HTERT RPE-1 (cell line): Measurements from ENCODE around the gene TALDO1.

ENCODE experiments used
- in situ Hi-C: fragments of 300-500 bp; cut with MboI; formaldehyde crosslinking; loops from 4 replicates; pipeline ENCODE4 v1.14.3; 2020; ENCODE audit warnings: low sequenced_read_pairs

The TALDO1 gene

DNA sequence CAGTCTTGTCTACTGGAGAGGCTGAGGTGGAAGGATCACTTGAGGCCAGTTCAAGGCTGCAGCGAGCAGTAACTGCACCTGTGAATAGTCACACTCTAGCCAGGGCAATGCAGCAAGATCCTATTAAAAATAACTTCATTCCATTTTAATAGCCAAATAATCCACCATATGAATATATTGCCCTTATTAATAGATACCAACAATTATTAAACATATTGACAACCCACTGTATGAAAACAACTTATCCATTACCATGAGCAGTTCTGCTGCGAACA lies 19.6 kb downstream of the TALDO1 start:
- in situ Hi-C loops = no loop called here

DNA sequence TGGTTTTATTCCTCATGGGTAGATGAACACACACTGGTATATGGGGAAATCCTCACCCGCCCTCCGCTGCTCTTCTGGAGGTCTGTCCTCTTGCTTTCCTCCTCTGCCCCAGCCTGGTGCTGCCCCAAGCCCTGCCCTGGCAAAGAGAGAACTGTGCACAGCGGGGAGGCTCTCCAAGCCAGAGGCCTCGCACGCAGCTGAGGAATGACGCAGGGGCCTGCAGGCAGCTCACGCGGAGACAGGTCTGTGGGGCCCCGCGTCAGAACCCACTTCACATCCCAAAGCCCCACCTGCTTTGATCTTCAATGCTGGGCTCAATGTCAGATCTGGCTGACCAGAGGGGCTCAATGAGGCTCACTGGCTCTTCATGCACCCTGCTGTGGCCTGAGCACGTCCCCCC lies 20.0 kb downstream of the TALDO1 start:
- in situ Hi-C loops = no loop called here

DNA sequence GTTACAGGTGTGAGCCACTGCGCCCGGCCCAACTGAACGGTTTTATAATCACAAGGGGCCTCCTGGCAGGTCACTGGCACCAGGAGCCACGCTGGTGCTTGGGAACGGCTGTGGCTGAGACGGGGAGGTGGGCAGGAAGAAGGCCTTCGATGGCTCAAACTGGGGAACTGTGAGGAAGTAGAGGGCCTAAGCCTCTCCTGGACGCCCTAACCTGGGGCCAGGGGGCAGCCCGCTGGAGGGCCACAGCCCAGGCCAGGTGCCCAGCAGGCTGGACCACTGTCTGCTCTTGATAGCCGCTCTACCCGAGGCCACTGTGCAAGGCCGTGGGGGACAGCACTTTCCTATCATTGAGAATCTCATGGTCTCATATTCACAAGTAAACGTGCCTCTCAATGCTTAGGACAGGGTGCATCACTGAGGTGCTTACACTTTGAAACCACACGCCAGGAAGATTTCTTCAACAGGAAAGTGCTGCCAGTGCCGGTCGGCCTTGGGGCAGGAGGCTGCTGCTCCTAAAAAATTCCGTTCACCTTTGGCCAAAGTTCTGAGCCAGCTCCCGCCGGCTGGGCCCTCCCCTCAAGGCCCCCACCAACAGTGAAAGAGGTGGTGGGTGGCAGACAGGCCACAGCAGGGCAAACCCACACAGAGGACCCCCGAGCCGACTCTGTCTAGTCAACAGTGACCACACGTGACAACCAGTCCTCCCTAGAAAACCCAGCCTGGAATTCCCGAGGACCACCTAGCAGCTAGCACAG lies 22.8 kb downstream of the TALDO1 start:
- in situ Hi-C loops = no loop called here

DNA sequence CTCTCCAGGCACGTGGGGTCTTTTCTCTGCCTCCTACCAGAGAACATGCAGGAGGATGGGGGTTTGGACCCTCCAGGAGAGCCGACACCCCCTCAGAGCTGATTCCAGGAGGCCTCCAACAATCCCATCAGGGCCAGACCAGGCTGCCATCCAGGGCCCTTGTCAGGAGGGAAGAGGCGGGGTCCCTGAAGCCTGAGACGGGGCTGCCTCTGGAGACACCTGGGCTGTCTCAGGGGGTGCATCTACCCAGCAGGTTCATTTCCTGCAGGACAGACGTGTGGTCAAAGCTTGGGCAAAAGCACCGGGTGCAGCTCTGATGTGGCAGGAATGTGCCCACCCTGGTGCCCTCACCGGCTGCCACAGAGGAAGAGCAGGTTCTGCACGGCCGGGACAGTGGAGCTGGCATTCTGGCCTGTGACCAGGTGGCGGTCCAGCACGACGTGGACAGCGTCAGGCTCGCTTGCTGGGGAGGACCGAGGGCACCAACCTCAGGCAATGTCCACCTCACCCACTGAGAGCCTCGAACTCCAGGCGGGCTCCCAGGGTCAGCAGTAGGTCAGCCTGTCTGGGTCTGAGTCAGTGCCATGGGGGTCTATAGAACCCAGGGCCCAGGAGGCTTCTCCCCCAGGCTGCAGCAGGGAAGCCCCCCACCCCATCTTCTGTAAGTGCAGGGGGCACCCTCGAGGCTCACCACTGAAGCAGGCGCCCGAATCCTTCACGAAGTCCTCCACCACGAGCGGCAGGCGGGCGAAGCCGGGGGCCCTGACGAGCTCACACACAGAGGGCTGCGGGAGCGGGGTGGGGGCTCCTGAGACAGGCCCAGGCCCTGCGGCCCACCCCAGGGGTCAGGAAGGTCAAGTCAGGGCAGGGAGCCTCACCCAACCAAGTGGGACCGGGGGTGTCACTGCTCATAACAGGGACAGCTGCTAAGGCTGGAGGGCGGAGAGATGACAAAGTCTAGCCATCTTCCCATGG lies 23.7 kb downstream of the TALDO1 start:
- in situ Hi-C loops = no loop called here

DNA sequence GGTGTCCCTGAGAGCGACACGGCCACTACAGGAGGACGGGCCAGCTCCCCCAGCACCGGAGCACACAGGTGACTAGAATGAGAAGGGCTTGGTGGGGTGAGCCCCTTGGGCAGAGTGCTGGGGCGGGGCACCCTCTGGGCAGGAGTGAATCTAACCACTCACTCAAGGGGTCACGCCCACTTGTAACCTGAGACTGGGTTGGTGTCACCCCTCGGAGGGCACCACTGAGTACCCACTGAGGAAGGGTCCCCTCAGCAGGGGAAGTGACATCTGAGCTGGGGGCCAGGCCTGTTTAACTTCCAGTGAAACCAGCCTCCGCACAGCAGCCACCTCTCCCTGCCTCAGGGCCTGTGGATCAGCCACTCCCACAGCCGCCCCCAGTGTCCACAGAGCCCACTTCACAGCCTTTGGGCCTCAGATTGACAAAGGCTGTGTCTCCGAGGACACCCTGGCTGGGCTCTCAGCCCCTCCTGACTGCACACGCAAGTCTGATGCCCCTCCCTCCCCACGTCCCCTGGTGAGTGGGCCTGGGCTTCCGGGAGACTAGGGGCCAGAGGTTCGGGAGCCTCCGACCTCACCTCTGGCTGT lies 24.4 kb downstream of the TALDO1 start:
- in situ Hi-C loops = no loop called here

DNA sequence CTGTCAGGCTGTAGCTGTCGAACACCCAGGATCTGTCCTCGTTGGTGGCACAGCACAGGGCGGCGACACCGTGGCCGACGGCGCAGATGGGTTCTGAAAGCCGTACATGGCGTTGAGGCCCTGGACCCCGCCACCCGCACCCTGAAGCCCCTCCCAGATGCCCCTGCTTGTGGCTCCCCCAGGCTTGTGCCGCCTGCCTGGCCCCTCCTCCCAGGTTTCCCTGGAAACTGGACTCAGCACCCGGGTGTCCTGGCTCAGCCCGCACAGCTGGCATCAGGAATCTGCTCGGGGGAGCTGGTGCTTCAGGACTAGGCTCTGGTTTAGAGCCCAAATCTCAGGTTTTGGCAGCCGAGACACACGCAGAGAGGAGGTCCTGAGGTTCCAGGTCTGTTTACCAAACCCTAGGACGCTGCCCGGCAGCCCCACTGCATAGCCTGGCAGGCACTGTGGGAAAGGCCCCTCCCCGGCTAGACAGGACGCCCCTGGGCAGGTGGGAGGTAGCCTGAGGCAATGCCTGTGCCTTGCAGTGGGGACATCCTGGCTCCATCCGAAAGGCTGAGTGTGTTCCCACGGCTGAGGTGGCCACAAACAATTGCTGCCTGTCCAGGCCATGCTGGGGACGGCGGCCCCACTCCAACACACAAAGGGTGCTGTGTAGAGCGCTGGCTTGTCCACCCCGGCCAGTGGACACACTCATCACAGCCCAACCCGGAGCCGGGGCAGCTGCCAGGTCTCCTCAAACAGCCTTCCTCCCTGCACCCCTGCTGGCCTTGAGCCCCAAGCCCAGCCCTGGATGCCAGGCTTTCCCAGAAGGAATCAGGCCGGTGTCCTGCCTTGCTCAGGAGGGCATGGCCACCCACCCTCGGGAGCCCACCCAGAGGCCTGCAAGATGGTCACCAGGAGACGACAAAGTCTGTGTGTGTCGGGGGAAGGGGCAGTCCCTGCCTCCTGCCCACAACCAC lies 25.4 kb downstream of the TALDO1 start:
- in situ Hi-C loops = no loop called here

DNA sequence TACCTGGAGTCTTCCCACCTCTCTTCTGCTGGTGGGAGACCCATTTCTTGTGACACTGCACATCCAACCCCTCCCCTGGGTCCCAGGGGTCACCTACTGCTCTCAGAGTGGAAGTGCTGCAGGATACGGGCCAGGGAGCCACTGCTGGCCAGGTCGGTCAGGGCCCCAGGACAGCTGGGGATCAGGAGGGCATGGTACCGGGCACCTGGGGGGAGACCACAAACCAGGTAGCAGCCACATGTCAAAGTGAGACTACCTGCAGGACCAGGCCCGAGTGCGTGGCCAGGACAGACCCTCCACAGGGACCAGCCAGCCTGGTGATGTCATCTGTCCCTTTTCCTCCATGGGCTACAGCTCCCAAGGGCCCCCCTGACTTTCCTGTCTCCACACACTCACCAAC lies 26.2 kb downstream of the TALDO1 start:
- in situ Hi-C loops = no loop called here

DNA sequence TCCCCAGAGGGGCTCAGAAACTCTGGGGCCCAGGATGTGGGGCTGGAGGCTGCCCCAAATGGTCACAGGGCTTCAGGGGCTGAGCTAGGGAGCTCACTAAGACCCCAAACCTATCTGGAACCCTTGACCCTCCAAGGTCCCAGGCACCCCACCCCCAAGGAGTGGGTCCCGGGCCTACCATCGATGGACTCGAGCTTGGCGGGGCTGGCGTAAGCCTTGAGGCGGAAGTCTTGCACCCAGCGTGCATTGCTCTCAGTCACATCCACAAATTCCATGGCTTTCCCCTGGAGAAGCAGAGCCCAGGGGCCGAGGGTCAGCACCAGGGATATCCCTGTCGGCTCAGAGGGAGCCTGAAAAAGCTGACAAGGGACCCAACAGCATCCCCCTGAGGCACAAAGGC lies 26.6 kb downstream of the TALDO1 start:
- in situ Hi-C loops = no loop called here

DNA sequence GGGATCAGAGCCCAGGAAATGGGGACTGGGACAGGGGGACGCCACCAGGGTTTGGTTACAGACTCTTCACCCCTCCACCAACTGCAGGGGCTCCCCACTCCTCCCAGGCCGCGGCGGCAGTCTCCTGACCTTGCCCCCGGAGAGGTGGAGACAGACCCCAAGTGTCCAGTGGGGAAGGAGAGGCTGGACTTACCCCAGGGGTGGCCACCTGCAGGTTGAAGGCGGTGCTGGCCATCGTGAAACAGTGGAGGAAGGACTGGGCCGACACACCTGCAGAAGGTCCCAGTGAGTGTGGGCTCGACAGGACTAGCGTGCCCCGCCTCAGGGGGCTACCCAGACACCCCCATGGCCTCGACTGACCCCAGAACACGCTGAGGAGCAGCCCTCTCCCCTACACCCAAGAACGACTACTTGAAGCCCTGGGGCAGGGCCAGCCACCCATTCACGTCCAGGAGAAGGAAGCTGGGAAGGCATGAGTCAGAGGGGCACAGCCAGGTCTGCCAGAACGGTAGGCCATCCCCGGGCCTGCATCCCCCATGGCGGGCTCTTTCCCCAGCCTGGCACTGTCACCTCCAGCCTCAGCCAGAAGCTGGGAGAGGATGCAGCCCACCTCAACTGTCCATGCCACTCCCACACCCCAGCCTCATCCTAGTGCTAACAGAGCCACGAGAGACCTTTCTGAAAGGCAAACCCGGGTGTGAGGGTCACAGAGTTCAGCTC lies 27.8 kb downstream of the TALDO1 start:
- in situ Hi-C loops = no loop called here

DNA sequence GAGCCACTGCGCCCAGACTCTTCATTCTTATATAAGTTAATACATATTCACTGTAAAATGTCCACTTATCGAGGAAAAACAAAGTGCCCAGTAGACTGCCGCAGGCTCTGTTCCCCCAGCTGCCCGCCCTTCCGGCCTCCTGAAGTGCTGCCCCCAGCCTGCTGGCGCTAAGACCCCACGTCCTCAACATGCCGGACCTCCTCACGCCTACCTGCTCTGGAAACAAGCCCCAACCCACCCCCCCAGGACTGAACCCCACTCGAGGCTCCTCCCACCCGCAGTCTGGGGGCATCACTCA lies 28.9 kb downstream of the TALDO1 start:
- in situ Hi-C loops = no loop called here

DNA sequence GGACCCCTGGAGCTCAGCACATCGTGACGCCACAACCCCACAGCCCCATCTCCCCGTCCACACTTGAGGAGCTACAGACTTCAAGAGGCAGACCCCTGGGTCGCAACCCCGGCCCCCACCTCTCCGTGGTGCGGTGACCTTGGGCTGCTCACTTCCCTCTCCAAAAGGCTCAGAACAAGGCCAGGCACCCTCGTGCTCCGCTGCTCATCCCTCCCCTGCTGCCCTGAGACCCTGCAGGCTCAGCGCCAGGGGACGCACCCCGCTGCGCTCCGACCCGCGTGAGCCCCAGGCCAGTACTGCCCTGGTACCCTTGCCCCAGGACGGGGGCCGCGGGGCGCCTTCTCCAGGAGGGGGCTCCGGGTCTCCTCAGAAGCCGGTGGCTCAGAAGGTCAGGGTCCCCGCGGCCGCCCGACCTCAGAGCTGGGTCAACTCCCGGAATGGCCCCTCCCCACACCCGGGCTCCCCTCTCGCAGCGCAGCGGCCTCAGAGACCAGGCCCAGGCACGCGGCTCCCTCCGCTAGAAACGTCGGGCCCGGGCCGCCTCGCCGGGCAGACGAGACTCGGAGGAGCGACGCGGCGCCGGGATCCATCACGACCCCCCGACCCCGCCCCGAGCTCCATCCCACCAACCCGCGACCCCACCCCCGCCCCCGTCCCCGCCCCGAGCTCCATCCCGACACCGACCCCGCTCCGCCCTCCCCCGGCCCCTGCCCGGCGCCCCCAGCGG lies 29.5 kb downstream of the TALDO1 start:
- in situ Hi-C loops = no loop called here

DNA sequence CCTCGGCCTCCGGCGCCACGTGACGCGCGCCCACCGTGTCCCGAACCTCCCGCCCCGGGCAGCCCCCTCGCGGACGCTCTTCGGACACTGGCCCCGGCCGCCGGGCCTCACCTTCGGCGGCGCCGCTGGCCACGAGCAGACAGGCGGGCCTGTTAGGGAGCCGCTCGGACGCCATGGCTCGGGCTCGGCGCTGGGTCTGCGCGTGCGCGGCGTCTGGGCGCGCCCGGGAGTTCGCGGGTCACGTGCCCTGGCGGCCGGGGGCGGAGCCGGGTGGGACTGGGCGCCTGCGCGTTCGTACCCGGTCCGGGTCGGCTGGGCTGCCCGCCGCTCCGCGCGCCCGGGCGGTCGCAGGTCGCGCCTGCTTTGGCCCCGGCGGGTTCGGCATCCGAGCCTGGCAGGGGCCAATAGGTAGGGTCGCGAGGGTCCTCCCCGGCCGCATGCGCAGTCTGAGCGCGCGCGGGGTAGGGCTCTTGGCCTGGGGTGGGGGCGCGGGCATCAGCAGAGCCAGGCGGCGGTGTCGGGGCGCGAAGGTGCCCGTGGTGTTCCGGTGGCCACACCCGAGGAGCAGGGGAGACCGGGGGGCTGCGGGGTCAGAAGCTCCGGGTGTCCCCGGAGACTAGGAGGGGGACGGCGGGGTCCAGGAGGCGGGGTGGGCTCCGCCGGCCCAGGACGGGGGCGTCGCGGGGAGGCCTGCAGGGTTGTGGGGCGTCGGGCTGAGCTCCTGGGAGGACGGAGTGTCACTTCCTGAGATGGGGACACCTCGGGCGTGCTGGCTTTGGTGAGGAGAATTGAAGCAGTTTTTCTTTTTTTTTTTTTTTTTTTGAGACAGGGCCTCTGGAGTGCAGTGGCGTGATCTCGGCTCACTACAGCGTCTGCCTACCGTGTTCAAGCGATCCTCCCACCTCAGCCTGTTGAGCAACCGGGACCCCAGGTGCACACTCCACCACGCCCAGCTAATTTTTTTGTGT lies 30.3 kb downstream of the TALDO1 start, which contains the start of gene GATD1:
GATD1 (minus strand) TSS at position 200 of the 968 bp plus-strand sequence; CDS start at position 175, 25 bp downstream.
- in situ Hi-C loops = no loop called here

DNA sequence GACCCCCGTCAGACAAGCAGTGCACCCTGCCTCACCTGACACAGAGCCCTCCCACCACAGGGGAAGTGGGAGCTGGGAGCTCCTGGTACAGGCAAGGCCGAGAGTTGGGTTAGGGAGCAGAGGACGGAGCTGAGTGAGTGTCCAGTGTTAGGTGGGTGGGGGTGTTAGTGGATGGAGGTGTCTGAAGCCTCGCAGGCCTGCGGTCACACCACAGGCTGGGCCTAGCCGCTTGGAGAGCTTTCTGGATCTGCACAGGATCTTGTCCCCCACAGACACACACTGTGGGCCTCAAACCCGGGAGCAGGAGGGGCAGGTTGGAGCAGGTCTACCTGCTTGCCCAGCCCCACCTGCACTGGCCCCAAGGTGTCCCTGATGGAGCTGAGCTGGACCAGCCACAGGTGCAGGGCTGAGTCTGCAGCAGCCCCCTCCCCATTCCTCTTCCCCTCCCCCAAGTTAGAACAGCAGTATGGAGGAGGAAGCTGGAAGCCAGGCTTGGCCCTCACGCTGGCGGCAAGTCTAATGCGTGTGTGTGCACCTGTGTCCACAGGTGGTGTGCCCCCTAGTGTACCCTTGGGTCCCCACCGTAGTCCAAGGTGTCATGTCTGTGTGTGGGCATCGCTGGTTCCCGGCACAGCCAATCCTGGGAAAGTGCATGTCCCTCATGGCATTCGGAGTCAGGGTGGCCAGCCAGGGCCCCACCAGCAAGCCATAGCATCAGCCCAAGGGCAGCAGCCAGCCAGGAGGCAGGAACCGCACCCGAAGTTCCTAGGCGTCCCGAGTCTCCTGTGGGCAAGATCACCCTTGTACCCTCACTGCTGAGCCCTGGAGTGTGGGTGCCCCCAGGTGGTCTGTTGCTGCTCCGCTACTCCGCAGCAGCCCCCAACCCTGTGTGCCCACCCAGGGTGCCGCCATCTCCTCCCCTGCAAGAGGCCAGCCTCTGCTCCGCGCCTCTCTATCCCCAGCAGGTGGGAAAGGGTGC lies 32.0 kb downstream of the TALDO1 start:
- in situ Hi-C loops = no loop called here

DNA sequence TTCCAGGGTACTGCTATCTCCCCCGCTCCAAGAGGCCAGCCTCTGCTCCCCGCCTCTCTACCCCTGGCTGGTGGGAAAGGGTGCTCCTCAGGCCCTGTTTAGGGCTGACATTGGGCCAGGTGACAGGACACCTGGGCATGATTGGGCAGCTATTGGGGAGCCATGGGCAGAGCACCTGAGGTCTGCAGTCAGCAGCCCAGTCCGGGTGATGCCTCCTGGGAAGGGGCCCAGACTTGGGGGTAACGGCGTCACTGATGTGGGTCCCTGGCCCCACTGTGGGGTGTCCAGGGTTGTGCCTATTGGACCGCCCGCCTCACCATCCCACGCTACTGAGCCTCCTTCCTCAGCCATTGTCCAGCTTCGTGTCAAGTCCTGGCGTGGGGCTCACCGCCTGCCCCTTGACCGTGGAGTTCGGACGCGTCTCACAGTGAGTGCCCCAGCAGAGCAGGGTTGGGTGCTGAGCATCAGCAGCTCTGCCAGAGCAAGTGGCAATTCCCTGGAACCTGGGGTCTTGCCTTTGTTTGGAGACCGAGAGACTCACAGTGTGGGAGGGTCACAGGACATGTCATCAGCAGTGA lies 32.8 kb downstream of the TALDO1 start:
- in situ Hi-C loops = no loop called here

DNA sequence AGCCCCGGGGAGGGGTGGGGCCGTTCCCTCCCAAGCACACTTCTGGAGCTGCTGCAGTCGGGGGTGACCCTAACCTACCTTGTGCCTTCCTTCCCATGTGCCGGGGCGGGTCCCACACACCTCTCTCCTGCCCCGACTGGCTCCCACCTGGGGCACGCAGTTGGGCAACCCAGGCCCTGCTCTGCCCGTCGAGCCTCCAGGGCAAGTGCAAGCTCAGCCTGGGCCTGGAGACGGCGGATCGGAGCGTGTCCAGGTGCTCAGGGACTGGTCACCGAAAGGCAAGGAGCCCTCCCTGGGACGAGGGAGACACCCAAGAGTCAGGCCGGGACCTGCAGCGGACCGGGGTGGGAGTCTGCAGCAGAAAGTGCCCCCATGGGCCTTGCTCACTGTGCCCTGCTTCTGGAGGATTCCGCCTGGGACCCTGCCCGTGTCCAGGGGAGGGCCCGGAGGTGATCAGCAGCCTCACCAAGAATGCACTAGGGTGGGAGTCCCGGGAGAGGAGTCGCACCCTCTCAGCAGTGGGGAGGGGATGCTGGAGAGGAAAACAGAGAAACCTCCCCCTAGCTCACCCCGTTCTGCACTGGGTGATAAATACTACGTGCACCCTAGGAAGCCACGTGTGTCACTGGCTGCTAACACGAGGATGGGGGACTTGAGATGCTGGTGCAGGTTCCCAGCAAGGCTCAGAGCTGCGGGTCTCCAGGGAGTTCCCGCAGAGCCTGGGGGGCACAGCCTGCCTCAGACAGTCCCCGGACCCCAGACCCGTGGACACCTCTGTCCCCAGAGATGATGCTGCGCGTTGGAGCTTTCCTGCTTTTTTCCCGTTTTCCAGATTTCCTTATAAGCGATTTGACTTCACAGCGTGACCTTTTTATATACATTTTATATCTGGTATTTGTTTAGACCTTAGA lies 35.3 kb downstream of the TALDO1 start:
- in situ Hi-C loops = no loop called here

DNA sequence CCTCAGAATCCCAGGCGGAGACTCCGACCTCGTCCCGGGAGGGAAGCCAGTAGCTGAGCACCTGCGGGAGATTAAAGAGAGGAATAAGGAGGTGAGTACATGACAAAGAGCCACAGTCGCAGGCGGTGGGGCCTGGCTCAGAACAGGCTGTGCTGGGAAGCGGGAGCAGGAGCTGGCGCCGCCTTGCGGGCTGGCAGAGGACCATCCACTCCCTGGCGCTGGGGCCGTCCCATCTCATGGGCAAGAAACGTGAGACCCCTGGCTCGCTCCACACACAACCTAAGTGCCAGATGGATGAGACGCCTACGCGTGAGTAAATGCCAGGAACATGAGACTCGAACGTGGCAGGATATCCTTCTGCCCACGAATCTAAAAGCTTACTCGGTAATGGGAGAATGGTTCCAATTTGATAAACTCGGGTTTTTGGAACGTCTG lies 36.3 kb downstream of the TALDO1 start:
- in situ Hi-C loops = no loop called here
